ENCODE results near the gene COBL. TPM values are rescaled to one million over a fixed set of nuclear protein-coding genes. Genes with fewer than 3 reads are reported as not detected.
A peak's percentile ranks its signal among the peaks of the same experiment; 100 is the strongest.

COBL gene
- total and polyA plus RNA-seq, 2 of the 8 experiments (the other 6 are each of a cell fraction or from before 2014, with no cell fraction given) = 13.8 to 40.4 TPM

DNA sequence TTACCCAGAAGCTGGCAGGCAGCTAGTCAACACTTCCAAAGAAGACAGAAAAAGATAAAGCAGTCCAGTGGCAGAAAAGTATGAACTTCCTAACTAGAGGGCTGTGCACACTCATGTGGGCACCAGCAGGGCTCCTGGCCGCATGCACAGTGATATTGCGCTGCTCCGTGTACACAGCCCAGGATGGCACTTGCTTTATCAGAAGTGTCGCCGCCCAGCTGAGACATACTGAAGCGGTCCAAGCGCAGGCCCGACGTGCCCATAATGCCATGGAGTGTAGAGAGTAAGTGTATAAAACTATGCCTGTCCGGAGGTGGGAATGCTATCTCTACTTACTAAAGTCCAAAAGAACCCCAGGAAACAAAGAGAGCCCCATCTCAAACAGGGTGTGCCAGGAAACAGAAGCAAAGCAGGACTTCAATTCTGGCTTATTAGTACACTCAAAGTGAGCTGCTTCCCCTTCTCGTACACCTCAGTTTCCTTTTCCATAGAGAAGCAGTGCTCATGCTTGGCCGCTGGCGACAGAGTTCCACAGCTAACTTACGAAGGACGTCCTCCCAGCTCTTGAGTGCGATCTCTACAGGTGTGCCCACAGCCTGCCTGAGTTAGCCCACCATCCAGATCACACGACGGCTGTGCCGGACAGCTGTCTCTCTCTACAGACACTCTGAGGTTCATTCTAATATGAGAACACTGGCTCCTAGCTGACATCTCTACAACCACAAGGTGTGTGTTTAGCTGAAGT, 234.3 kb downstream of the COBL start:
- FAIRE-seq = no peak
- Histone ChIP-seq H2AFZ (ENCODE audit: low read length) (no peak overlapping the region), H2BK15ac (ENCODE audit: low read length) (peak overlapping the region; percentile 38; the same call in 1 of the 2 replicates), H3K4me2 (ENCODE audit: insufficient read depth in 1 of 2, low read depth in 2 of 2, low read length in 2 of 2) (no peak overlapping the region), H4K5ac (ENCODE audit: insufficient read length, low read depth, low read length) (no peak overlapping the region), H3K23me2 (ENCODE audit: low read depth, low read length) (no peaks in the 10 kb centered on the region), H4K91ac (replicated peaks; ENCODE audit: insufficient read length, low read length) (no peak overlapping the region), H3K79me1 (ENCODE audit: low read depth, low read length) (no peaks in the 10 kb centered on the region; the same call in 1 of the 2 replicates), H2BK120ac (replicated peaks; ENCODE audit: low read depth, low read length) (no peak overlapping the region), H3K14ac (ENCODE audit: insufficient read length) (no peak overlapping the region), H3K9me3 (ENCODE audit: insufficient read depth in 2 of 2, low read depth in 1 of 2, low read length in 1 of 2) (no peaks in the 10 kb centered on the region), H3K79me2 (ENCODE audit: control insufficient read depth in 1 of 2, insufficient read depth in 2 of 2, low read length in 2 of 2) (no peaks in the 10 kb centered on the region), H3K4me1 (replicated peaks in 1 of 4; ENCODE audit: control insufficient read depth in 3 of 4, insufficient read depth in 4 of 4, low read length in 3 of 4) (peaks cover 5 to 23% (median 13%) of the 10 kb centered on the region in 4 experiments), H3K56ac (replicated peaks; ENCODE audit: insufficient read length, low read depth, low read length) (no peak overlapping the region), H2BK12ac (ENCODE audit: low read depth, low read length) (peak overlapping the region; percentile 64), H3K18ac (ENCODE audit: extremely low read depth, low read length) (peak overlapping the region; percentile 72), H3K4me3 (ENCODE audit: extremely low read depth in 1 of 4, insufficient read depth in 2 of 4, low read depth in 3 of 4, low read length in 4 of 4) (no peak overlapping the region), H3K23ac (ENCODE audit: insufficient read length) (no peak overlapping the region), H2BK5ac (ENCODE audit: low read depth, low read length) (peak overlapping the region; percentile 53; the same call in 1 of the 2 replicates), H3K36me3 (ENCODE audit: control insufficient read depth in 2 of 4, insufficient read depth in 4 of 4, low read length in 3 of 4) (peaks cover 3 to 8% (median 4%) of the 10 kb centered on the region in 4 experiments; a peak in 3 of 8 replicates), H3K27me3 (replicated peaks in 1 of 4; ENCODE audit: control insufficient read depth in 3 of 4, extremely low read depth in 1 of 4, insufficient read depth in 3 of 4, low read length in 3 of 4) (no peaks in the 10 kb centered on the region), H2BK20ac (ENCODE audit: low read length) (peak overlapping the region; percentile 50; the same call in 1 of the 2 replicates), H2AK5ac (ENCODE audit: low read depth, low read length) (no peak overlapping the region), H3K4ac (replicated peaks; ENCODE audit: insufficient read length, low read depth, low read length) (no peak overlapping the region), H3K9ac (replicated peaks in 1 of 4; ENCODE audit: extremely low read depth in 1 of 4, low read depth in 3 of 4, low read length in 3 of 4) (no peak overlapping the region), H4K8ac (ENCODE audit: extremely low read depth, insufficient read depth, low read length) (peak overlapping the region; percentile 38; the same call in 1 of the 2 replicates), H4K20me1 (replicated peaks in 1 of 2; ENCODE audit: control insufficient read depth in 1 of 2, insufficient read depth in 2 of 2, low read length in 2 of 2) (no peaks in the 10 kb centered on the region), H3K27ac (ENCODE audit: low read depth, low read length) (no peak overlapping the region)
- TF ChIP-seq CTCF (IDR thresholded peaks at IDR 0.05; ENCODE audit: control extremely low read depth in 1 of 3, insufficient read depth in 1 of 3, low read depth in 1 of 3, low read length in 3 of 3) (peak in 2 of 3 experiments; percentile 19 to 29; a peak in 2 of 4 replicates), CTBP2 (IDR thresholded peaks at IDR 0.05; ENCODE audit: borderline replicate concordance, insufficient read depth, insufficient read length, low read length) (no peak)
- DNase-seq (ENCODE audit: low read depth in 1 of 2, low spot score in 2 of 2) = no peak
- ChIA-PET CTCF (ENCODE audit: partially characterized antibody) (interaction anchor here (0.9 to 8.6 kb wide), 6 partner anchors 8 to 285 kb away, joined by 3 to 70 read pairs (median 6); no protein-coding TSS in a partner anchor), POLR2A (ENCODE audit: partially characterized antibody) (interaction anchor here (0.5 to 1.2 kb wide), 3 partner anchors 9 to 710 kb away, joined by 3 read pairs; no protein-coding TSS in a partner anchor)
- 93% methylated on average over 19 of the region's 19 CpGs; no CpG with 5 or more reads in 1 of the 2 experiments for WGBS, 2 experiments (ENCODE audit: extremely low coverage in 1 of 2, insufficient coverage in 1 of 2, insufficient read length in 1 of 2, insufficient replicate concordance in 2 of 2, low coverage in 1 of 2, low lambda C conversion rate in 2 of 2, missing lambda C conversion rate in 1 of 2)
